Measurements from ENCODE around the gene CD8B.

The CD8B gene

GRCh38 chr2:86833315-86833714 is 28.4 kb downstream of the CD8B start:
- no peaks in the 10 kb centered on the region for H3K36me3 ChIP-seq (ENCODE audit: insufficient read depth, low read length)
- no peaks in the 10 kb centered on the region for H3K79me2 ChIP-seq (ENCODE audit: insufficient read depth, low read length)
- no peak overlapping the region for H2AFZ ChIP-seq (ENCODE audit: low read length)
- no peak for TF ChIP-seq EZH2 (IDR thresholded peaks at IDR 0.05; ENCODE audit: borderline replicate concordance, low read length)
- no peak for TF ChIP-seq CTCF (IDR thresholded peaks at IDR 0.05; ENCODE audit: low read length)
- H3K9ac ChIP-seq (ENCODE audit: low read length): no peak overlapping the region
- no peaks in the 10 kb centered on the region for H3K9me3 ChIP-seq (ENCODE audit: low read length)
- H3K9me2 ChIP-seq (ENCODE audit: low read depth, low read length): no peaks in the 10 kb centered on the region
- H3K27me3 ChIP-seq (ENCODE audit: insufficient read depth, low read length): no peaks in the 10 kb centered on the region
- no peak overlapping the region for H3K4me3 ChIP-seq (ENCODE audit: low read depth, low read length, poor library complexity, severe bottlenecking)
- no peaks in the 10 kb centered on the region for H3F3A ChIP-seq (ENCODE audit: insufficient read depth, low read length)
- H4K20me1 ChIP-seq (ENCODE audit: insufficient read depth, low read length): no peaks in the 10 kb centered on the region
- no peaks in the 10 kb centered on the region for H3K4me1 ChIP-seq (ENCODE audit: insufficient read depth, low read length, severe bottlenecking)
- H3K27ac ChIP-seq (ENCODE audit: low read depth, low read length, poor library complexity, severe bottlenecking): no peak overlapping the region
- H3K4me2 ChIP-seq (ENCODE audit: low read length): no peak overlapping the region

GRCh38 chr2:86832334-86833096 is 29.2 kb downstream of the CD8B start:
- H2AFZ ChIP-seq (ENCODE audit: low read length): no peak overlapping the region
- no peaks in the 10 kb centered on the region for H4K20me1 ChIP-seq (ENCODE audit: insufficient read depth, low read length)
- no peaks in the 10 kb centered on the region for H3K27me3 ChIP-seq (ENCODE audit: insufficient read depth, low read length)

GRCh38 chr2:86831537-86831936 is 30.1 kb downstream of the CD8B start:
- Histone ChIP-seq H2AFZ (ENCODE audit: low read length) (no peak overlapping the region), H3K9me3 (ENCODE audit: low read length) (no peaks in the 10 kb centered on the region), H3K27ac (ENCODE audit: low read depth, low read length, poor library complexity, severe bottlenecking) (no peak overlapping the region), H3K27me3 (ENCODE audit: insufficient read depth, low read length) (no peaks in the 10 kb centered on the region), H3K9me2 (ENCODE audit: low read depth, low read length) (no peaks in the 10 kb centered on the region), H3K36me3 (ENCODE audit: insufficient read depth, low read length) (no peaks in the 10 kb centered on the region), H3K4me2 (ENCODE audit: low read length) (no peak overlapping the region), H3K9ac (ENCODE audit: low read length) (no peak overlapping the region), H3F3A (ENCODE audit: insufficient read depth, low read length) (no peaks in the 10 kb centered on the region), H3K4me1 (ENCODE audit: insufficient read depth, low read length, severe bottlenecking) (no peaks in the 10 kb centered on the region), H4K20me1 (ENCODE audit: insufficient read depth, low read length) (no peaks in the 10 kb centered on the region), H3K79me2 (ENCODE audit: insufficient read depth, low read length) (no peaks in the 10 kb centered on the region), H3K4me3 (ENCODE audit: low read depth, low read length, poor library complexity, severe bottlenecking) (no peak overlapping the region)
- TF ChIP-seq EZH2 (IDR thresholded peaks at IDR 0.05; ENCODE audit: borderline replicate concordance, low read length): no peak
- no peak for TF ChIP-seq CTCF (IDR thresholded peaks at IDR 0.05; ENCODE audit: low read length)

More at GRCh38 chr2:86832334-86833096, 29.2 kb downstream of the CD8B start:
- Histone ChIP-seq H3K36me3 (ENCODE audit: insufficient read depth, low read length) (no peaks in the 10 kb centered on the region), H3K9me3 (ENCODE audit: low read length) (no peaks in the 10 kb centered on the region), H3K9me2 (ENCODE audit: low read depth, low read length) (no peaks in the 10 kb centered on the region), H3F3A (ENCODE audit: insufficient read depth, low read length) (no peaks in the 10 kb centered on the region), H3K9ac (ENCODE audit: low read length) (no peak overlapping the region), H3K4me2 (ENCODE audit: low read length) (no peak overlapping the region), H3K4me1 (ENCODE audit: insufficient read depth, low read length, severe bottlenecking) (no peaks in the 10 kb centered on the region), H3K4me3 (ENCODE audit: low read depth, low read length, poor library complexity, severe bottlenecking) (no peak overlapping the region), H3K79me2 (ENCODE audit: insufficient read depth, low read length) (no peaks in the 10 kb centered on the region), H3K27ac (ENCODE audit: low read depth, low read length, poor library complexity, severe bottlenecking) (no peak overlapping the region)
- TF ChIP-seq EZH2 (IDR thresholded peaks at IDR 0.05; ENCODE audit: borderline replicate concordance, low read length) (no peak), CTCF (IDR thresholded peaks at IDR 0.05; ENCODE audit: low read length) (no peak)
